K562 (cell line): ENCODE data around the gene MRTFB. TPM values are rescaled to one million over a fixed set of nuclear protein-coding genes. Genes with fewer than 3 reads are reported as not detected.

Experiments
- ATAC-seq: fragments of 200-7000 bp; cut with Tn5 transposase; 3 replicates; pipeline ENCODE4 v1.9.1; 2020; ENCODE audit warnings: moderate library complexity
- BruUV-seq: library from RNA; stranded (reverse); fragments of 400-500 nt; replicated peaks from 2 replicates; lab custom pipeline; 2021; lab: Mats Ljungman, UMichigan
- CTCF ChIA-PET: fragments of 300-600 bp; formaldehyde crosslinking; extraction: SDS; loops from one replicate; lab custom pipeline; 2021; ENCODE audit warnings: low intra/inter-chr PET ratio; lab: Yijun Ruan, JAX
- POLR2A ChIA-PET: fragments of 300-600, 350-650 bp; sonication (Branson Sonifier 250); formaldehyde crosslinking; extraction: SDS; loops from one replicate; lab custom pipeline; 2021; ENCODE audit warnings: antibody characterized with exemption, inconsistent platforms; lab: Yijun Ruan, JAX
- DNase-seq, 4 experiments: peaks; one replicate each; pipeline versions ENCODE4 v3.0.0 to v3.0.0-alpha.2; 2011 to 2018; ENCODE audit warnings: low spot score in 3 of 4, mixed read lengths in 3 of 4; ENCODE audit errors: extremely low read depth in 1 of 4
- FAIRE-seq: peaks from 2 replicates; lab custom pipeline; 2011; peaks lifted over from hg19 to GRCh38; lab: Jason Lieb, UNC
- H2AFZ ChIP-seq: 2 replicates; pipeline ENCODE4 v1.6.0; 2011; ENCODE audit warnings: low read depth, low read length, control low read depth, inconsistent platforms
- H3K27ac ChIP-seq: fragments of 200-600 bp; 3 replicates; pipeline ENCODE4 v1.8.0; 2011; ENCODE audit warnings: low read depth, mild to moderate bottlenecking, control low read depth, inconsistent platforms, low read length, moderate library complexity, mixed read lengths; ENCODE audit errors: extremely low read depth
- H3K27me3 ChIP-seq, 2 experiments: fragments of 300-600 bp in 1 of 2; 2 replicates in 1 of 2; 3 replicates in 1 of 2; pipeline versions ENCODE4 v1.6.0 to v1.8.0; 2011; ENCODE audit warnings: inconsistent platforms in 2 of 2, low read length in 2 of 2, mild to moderate bottlenecking in 1 of 2, mixed read lengths in 1 of 2, moderate library complexity in 1 of 2; ENCODE audit not compliant: control insufficient read depth in 2 of 2, insufficient read depth in 2 of 2
- H3K36me3 ChIP-seq: fragments of 300-600 bp; 3 replicates; pipeline ENCODE4 v1.8.0; 2011; ENCODE audit warnings: mild to moderate bottlenecking, low read length, inconsistent platforms; ENCODE audit not compliant: control insufficient read depth, insufficient read depth
- H3K4me1 ChIP-seq, 2 experiments: fragments of 200-600 bp in 1 of 2; replicated peaks in 1 of 2; 2 replicates in 1 of 2; 3 replicates in 1 of 2; pipeline versions ENCODE4 v1.5.1 to v1.8.0; 2011; ENCODE audit warnings: inconsistent platforms in 2 of 2, low read length in 2 of 2, mild to moderate bottlenecking in 1 of 2, mixed read lengths in 1 of 2, moderate library complexity in 1 of 2; ENCODE audit not compliant: control insufficient read depth in 2 of 2, insufficient read depth in 2 of 2
- H3K4me2 ChIP-seq: 2 replicates; pipeline ENCODE4 v1.6.1; 2011; ENCODE audit warnings: low read length, control low read depth, inconsistent platforms, mixed read lengths; ENCODE audit not compliant: insufficient read depth
- H3K4me3 ChIP-seq: fragments of 200-600 bp; sonication (generic), shearing (Covaris generic); 2 replicates; pipeline ENCODE4 v1.5.1; 2016; ENCODE audit warnings: control low read depth, inconsistent platforms
- H3K79me2 ChIP-seq: fragments of 200-600 bp; 3 replicates; pipeline ENCODE4 v1.8.0; 2011; ENCODE audit warnings: low read length, inconsistent platforms; ENCODE audit not compliant: control insufficient read depth, insufficient read depth
- H3K9ac ChIP-seq, 2 experiments: 2 replicates each; pipeline versions ENCODE4 v1.6.0 to v1.6.1; 2011; ENCODE audit warnings: low read depth in 2 of 2, low read length in 2 of 2, control low read depth in 1 of 2, inconsistent platforms in 1 of 2, mild to moderate bottlenecking in 1 of 2, mixed read lengths in 1 of 2; ENCODE audit not compliant: insufficient read depth in 1 of 2
- H3K9me1 ChIP-seq: one replicate; pipeline ENCODE4 v1.6.0; 2011; ENCODE audit warnings: inconsistent platforms, mild to moderate bottlenecking, low read length, moderate library complexity; ENCODE audit not compliant: control insufficient read depth, insufficient read depth
- H3K9me3 ChIP-seq: replicated peaks from 2 replicates; pipeline ENCODE4 v1.5.1; 2011; ENCODE audit warnings: low read depth, low read length, inconsistent platforms; ENCODE audit not compliant: control insufficient read depth, insufficient read depth
- H4K20me1 ChIP-seq: replicated peaks from 2 replicates; pipeline ENCODE4 v1.6.1; 2011; ENCODE audit warnings: low read length, inconsistent platforms, mixed read lengths; ENCODE audit not compliant: control insufficient read depth, insufficient read depth
- SRSF1 ChIP-seq: fragments of 200-400 bp; formaldehyde crosslinking; IDR thresholded peaks from 2 replicates; pipeline ENCODE4 v1.6.1; 2017; ENCODE audit warnings: mild to moderate bottlenecking, low read depth, low read length, moderate library complexity
- TEAD2 ChIP-seq: fragments of 450-650 bp; IDR thresholded peaks from 2 replicates; pipeline ENCODE4 v1.6.1; 2016; ENCODE audit warnings: missing genetic modification characterization, control low read depth, missing compliant biosample characterization
- WGBS: fragments of 100-300 bp; shearing (Covaris generic); methylation state at CpG from one replicate; pipeline ENCODE4 v1.1.6; 2016; ENCODE audit warnings: low coverage, mixed read lengths; ENCODE audit not compliant: insufficient coverage; ENCODE audit errors: missing lambda C conversion rate; 5-methylcytosine and 5-hydroxymethylcytosine counted together
- in situ Hi-C: fragments of 300-500 bp; cut with MboI; formaldehyde crosslinking; loops from 4 replicates; pipeline ENCODE4 v1.15.0; 2018; ENCODE audit warnings: inconsistent platforms, mixed read lengths
- intact Hi-C: fragments of 100-400 bp; cut with micrococcal nuclease; formaldehyde crosslinking; loops from 2 replicates; pipeline ENCODE4 v1.14.2; 2022
- polyA plus RNA-seq, 8 experiments: library from polyadenylated mRNA; depleted of rRNA in 4 of 8; stranded (reverse) in 5 of 8; unstranded in 3 of 8; fragments of >200 nt; fragmentation: Nextera tagmentation in 2 of 8; fragmentation: Illumina TruSeq in 1 of 8; extraction: Ambion mirVana in 2 of 8; extraction: Trizol in 1 of 8; gene quantifications; 2 replicates each; pipeline versions ENCODE4 v1.2.1 to v1.2.3, GENCODE V29; 2011 to 2014; ENCODE audit warnings: inconsistent platforms in 1 of 8, missing spikeins in 1 of 8
- total RNA-seq, 7 experiments: library from RNA; depleted of rRNA in 6 of 7; stranded (reverse); fragments of >200 nt in 6 of 7; fragmentation: Illumina TruSeq in 2 of 7; extraction: Trizol in 2 of 7; gene quantifications; 2 replicates each; pipeline versions ENCODE4 v1.2.1 to v1.2.3, GENCODE V29; 2011 to 2021; ENCODE audit warnings: low replicate concordance in 1 of 7
- TF ChIP-seq, protein P1 (sequence below), 2 experiments: fragments of 150-350 bp in 1 of 2; IDR thresholded peaks; 2 replicates each; pipeline ENCODE4 v1.6.1; 2012 to 2016; ENCODE audit warnings: low read depth in 2 of 2, low read length in 2 of 2, mild to moderate bottlenecking in 1 of 2, moderate library complexity in 1 of 2
- TF ChIP-seq, protein P2 (sequence below): fragments of 200-600 bp; sonication (generic); IDR thresholded peaks from one replicate; pipeline ENCODE4 v1.6.1; 2012; ENCODE audit warnings: mild to moderate bottlenecking, low read depth, low read length, inconsistent platforms

Gene MRTFB
- total and polyA plus RNA-seq, 9 of the 15 experiments (the other 6 are each of a cell fraction or from before 2014, with no cell fraction given) = 2.2 to 12.7 (median 7.0) TPM

DNA sequence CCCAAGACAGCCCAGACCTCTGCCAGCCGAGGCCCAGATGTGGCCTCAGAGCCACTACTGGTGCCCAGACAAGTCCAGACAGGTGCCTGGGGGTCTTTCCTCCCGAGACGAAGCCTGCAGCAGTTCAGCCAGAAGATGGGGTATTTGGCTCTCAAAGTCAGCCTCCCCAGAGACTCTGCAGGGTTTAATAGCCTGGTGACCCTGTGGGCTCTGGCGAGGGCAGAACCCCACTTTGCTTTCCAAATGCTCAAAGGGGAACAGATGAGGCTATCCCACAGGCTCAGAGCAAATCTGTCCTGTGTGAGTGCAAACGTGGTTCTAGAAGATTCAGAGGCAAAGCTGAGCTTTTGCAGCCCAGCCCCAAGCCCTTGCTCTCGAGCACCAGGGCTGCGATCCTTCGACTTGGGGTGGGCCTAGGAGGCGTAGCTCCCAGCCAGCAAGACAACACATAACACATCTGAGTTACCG is 236.0 kb downstream of the MRTFB start:
- in situ Hi-C loops = no loop called here
- H3K27me3 ChIP-seq = no peaks in the 10 kb centered on the region
- H3K36me3 ChIP-seq = no peaks in the 10 kb centered on the region; the same call in 2 of the 3 replicates
- ChIA-PET CTCF (no interaction called here), POLR2A (interaction anchor here (1.0 kb wide), 1 partner anchor 178 kb away, joined by 3 read pairs; no protein-coding TSS in a partner anchor)
- peaks cover 93% of the 10 kb centered on the region for H3K79me2 ChIP-seq
- FAIRE-seq = no peak
- peak overlapping the region; percentile 69 for H2AFZ ChIP-seq
- H3K4me1 ChIP-seq = peaks cover 35 to 62% of the 10 kb centered on the region in 2 experiments
- DNase-seq = peak in 2 of 4 experiments; percentile 19 to 41
- no peaks in the 10 kb centered on the region for H3K9me3 ChIP-seq
- BruUV-seq = no TSS peak
- H3K4me2 ChIP-seq = peak overlapping the region; percentile 57
- no peaks in the 10 kb centered on the region for H3K9me1 ChIP-seq
- no peaks in the 10 kb centered on the region for H4K20me1 ChIP-seq
- H3K4me3 ChIP-seq = no peak overlapping the region
- H3K9ac ChIP-seq = peak overlapping the region; percentile 36 to 88
- peak; percentile 45 for ATAC-seq
- intact Hi-C loops = no loop called here
- WGBS = 52% methylated on average over 10 of the region's 10 CpGs
- peak overlapping the region; percentile 46; the same call in 2 of the 3 replicates for H3K27ac ChIP-seq
- TF ChIP-seq SRSF1 (no peak), TEAD2 (no peak)
- TF ChIP-seq, protein P1, sequence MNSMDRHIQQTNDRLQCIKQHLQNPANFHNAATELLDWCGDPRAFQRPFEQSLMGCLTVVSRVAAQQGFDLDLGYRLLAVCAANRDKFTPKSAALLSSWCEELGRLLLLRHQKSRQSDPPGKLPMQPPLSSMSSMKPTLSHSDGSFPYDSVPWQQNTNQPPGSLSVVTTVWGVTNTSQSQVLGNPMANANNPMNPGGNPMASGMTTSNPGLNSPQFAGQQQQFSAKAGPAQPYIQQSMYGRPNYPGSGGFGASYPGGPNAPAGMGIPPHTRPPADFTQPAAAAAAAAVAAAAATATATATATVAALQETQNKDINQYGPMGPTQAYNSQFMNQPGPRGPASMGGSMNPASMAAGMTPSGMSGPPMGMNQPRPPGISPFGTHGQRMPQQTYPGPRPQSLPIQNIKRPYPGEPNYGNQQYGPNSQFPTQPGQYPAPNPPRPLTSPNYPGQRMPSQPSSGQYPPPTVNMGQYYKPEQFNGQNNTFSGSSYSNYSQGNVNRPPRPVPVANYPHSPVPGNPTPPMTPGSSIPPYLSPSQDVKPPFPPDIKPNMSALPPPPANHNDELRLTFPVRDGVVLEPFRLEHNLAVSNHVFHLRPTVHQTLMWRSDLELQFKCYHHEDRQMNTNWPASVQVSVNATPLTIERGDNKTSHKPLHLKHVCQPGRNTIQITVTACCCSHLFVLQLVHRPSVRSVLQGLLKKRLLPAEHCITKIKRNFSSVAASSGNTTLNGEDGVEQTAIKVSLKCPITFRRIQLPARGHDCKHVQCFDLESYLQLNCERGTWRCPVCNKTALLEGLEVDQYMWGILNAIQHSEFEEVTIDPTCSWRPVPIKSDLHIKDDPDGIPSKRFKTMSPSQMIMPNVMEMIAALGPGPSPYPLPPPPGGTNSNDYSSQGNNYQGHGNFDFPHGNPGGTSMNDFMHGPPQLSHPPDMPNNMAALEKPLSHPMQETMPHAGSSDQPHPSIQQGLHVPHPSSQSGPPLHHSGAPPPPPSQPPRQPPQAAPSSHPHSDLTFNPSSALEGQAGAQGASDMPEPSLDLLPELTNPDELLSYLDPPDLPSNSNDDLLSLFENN (IDR thresholded peaks at IDR 0.05; ENCODE audit: low read depth in 2 of 2, low read length in 2 of 2) = no peak
- TF ChIP-seq, protein P2, sequence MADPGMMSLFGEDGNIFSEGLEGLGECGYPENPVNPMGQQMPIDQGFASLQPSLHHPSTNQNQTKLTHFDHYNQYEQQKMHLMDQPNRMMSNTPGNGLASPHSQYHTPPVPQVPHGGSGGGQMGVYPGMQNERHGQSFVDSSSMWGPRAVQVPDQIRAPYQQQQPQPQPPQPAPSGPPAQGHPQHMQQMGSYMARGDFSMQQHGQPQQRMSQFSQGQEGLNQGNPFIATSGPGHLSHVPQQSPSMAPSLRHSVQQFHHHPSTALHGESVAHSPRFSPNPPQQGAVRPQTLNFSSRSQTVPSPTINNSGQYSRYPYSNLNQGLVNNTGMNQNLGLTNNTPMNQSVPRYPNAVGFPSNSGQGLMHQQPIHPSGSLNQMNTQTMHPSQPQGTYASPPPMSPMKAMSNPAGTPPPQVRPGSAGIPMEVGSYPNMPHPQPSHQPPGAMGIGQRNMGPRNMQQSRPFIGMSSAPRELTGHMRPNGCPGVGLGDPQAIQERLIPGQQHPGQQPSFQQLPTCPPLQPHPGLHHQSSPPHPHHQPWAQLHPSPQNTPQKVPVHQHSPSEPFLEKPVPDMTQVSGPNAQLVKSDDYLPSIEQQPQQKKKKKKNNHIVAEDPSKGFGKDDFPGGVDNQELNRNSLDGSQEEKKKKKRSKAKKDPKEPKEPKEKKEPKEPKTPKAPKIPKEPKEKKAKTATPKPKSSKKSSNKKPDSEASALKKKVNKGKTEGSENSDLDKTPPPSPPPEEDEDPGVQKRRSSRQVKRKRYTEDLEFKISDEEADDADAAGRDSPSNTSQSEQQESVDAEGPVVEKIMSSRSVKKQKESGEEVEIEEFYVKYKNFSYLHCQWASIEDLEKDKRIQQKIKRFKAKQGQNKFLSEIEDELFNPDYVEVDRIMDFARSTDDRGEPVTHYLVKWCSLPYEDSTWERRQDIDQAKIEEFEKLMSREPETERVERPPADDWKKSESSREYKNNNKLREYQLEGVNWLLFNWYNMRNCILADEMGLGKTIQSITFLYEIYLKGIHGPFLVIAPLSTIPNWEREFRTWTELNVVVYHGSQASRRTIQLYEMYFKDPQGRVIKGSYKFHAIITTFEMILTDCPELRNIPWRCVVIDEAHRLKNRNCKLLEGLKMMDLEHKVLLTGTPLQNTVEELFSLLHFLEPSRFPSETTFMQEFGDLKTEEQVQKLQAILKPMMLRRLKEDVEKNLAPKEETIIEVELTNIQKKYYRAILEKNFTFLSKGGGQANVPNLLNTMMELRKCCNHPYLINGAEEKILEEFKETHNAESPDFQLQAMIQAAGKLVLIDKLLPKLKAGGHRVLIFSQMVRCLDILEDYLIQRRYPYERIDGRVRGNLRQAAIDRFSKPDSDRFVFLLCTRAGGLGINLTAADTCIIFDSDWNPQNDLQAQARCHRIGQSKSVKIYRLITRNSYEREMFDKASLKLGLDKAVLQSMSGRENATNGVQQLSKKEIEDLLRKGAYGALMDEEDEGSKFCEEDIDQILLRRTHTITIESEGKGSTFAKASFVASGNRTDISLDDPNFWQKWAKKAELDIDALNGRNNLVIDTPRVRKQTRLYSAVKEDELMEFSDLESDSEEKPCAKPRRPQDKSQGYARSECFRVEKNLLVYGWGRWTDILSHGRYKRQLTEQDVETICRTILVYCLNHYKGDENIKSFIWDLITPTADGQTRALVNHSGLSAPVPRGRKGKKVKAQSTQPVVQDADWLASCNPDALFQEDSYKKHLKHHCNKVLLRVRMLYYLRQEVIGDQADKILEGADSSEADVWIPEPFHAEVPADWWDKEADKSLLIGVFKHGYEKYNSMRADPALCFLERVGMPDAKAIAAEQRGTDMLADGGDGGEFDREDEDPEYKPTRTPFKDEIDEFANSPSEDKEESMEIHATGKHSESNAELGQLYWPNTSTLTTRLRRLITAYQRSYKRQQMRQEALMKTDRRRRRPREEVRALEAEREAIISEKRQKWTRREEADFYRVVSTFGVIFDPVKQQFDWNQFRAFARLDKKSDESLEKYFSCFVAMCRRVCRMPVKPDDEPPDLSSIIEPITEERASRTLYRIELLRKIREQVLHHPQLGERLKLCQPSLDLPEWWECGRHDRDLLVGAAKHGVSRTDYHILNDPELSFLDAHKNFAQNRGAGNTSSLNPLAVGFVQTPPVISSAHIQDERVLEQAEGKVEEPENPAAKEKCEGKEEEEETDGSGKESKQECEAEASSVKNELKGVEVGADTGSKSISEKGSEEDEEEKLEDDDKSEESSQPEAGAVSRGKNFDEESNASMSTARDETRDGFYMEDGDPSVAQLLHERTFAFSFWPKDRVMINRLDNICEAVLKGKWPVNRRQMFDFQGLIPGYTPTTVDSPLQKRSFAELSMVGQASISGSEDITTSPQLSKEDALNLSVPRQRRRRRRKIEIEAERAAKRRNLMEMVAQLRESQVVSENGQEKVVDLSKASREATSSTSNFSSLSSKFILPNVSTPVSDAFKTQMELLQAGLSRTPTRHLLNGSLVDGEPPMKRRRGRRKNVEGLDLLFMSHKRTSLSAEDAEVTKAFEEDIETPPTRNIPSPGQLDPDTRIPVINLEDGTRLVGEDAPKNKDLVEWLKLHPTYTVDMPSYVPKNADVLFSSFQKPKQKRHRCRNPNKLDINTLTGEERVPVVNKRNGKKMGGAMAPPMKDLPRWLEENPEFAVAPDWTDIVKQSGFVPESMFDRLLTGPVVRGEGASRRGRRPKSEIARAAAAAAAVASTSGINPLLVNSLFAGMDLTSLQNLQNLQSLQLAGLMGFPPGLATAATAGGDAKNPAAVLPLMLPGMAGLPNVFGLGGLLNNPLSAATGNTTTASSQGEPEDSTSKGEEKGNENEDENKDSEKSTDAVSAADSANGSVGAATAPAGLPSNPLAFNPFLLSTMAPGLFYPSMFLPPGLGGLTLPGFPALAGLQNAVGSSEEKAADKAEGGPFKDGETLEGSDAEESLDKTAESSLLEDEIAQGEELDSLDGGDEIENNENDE = no peak
